Fibroblast of pulmonary artery (primary cell): ENCODE measurements around the gene GRIK3.

Experiments
- DNase-seq: peaks from one replicate; pipeline ENCODE4 v3.0.0-alpha.2; 2010; ENCODE audit warnings: low read depth
- H3K4me3 ChIP-seq: replicated peaks from 2 replicates; pipeline ENCODE4 v1.5.1; 2011; ENCODE audit warnings: low read depth, mild to moderate bottlenecking, control low read depth, low read length, moderate library complexity
- TF ChIP-seq, protein P1 (sequence below): IDR thresholded peaks from 2 replicates; pipeline ENCODE4 v1.5.1; 2011; ENCODE audit warnings: mild to moderate bottlenecking, control low read depth, low read length, inconsistent platforms; ENCODE audit errors: missing control alignments

Gene GRIK3

DNA sequence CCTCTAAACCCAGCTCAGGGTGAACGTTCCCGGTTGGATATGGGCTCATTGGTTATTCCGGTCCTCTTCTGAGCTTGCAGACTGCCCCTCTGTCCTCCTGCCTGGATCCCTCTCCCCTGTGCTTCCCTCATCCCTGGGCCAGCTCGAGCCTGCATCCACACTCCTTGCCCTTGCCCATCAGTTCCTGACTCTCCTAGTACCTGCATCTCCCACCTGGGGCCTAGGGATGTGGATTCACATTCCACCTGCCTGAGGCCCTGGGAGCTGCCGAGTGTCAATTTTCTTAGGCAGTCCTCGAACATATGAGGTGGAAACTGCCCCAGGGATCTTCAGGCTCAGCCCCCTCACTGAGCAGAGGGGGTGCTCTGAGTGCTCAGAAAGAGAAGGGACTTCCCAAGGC, 252.2 kb downstream of the GRIK3 start:
- DNase-seq: no peak
- H3K4me3 ChIP-seq: no peak overlapping the region
- TF ChIP-seq, protein P1, sequence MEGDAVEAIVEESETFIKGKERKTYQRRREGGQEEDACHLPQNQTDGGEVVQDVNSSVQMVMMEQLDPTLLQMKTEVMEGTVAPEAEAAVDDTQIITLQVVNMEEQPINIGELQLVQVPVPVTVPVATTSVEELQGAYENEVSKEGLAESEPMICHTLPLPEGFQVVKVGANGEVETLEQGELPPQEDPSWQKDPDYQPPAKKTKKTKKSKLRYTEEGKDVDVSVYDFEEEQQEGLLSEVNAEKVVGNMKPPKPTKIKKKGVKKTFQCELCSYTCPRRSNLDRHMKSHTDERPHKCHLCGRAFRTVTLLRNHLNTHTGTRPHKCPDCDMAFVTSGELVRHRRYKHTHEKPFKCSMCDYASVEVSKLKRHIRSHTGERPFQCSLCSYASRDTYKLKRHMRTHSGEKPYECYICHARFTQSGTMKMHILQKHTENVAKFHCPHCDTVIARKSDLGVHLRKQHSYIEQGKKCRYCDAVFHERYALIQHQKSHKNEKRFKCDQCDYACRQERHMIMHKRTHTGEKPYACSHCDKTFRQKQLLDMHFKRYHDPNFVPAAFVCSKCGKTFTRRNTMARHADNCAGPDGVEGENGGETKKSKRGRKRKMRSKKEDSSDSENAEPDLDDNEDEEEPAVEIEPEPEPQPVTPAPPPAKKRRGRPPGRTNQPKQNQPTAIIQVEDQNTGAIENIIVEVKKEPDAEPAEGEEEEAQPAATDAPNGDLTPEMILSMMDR: no peak

DNA sequence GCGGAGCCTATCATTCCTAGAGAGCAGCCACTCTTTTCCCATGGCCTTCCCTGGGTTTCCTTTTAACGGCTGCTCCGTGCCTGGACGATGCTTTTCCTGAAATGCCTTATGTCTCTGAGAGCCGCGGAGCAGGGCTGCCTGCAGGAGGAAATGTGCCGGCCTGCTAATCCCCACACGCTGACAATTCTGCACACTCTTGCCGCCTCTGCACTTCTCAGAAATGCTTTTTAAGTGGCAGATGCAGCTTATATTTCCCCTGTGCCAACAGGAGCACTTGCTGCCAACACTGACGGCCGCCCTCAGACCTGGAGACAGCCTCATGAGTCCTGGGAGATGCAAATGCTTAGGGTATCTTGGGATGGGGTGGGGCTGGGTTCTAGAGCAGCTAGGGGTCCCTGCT, 253.2 kb downstream of the GRIK3 start:
- no peak overlapping the region for H3K4me3 ChIP-seq
- no peak for DNase-seq
- TF ChIP-seq, protein P1: no peak

DNA sequence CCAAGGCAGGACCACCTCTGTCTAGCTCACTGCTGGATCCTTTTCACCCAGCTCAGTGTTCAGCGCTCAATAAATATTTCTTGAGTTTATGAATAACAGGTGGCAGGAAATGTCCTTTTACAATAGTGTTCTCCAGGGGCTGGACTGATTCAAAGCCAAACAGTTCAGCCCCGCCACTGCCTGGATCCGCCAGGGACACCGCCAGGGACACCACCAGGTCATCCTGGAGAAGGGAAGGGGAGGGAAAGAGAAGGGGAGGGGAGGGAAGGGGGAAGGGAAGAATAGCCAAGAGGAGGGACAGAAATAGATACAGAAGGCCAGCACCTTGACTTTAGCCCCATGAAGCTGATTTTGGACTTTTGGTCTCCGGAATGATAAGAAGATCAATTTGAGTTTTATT, 255.6 kb downstream of the GRIK3 start:
- no peak overlapping the region for H3K4me3 ChIP-seq
- no peak for DNase-seq
- TF ChIP-seq, protein P1: no peak

DNA sequence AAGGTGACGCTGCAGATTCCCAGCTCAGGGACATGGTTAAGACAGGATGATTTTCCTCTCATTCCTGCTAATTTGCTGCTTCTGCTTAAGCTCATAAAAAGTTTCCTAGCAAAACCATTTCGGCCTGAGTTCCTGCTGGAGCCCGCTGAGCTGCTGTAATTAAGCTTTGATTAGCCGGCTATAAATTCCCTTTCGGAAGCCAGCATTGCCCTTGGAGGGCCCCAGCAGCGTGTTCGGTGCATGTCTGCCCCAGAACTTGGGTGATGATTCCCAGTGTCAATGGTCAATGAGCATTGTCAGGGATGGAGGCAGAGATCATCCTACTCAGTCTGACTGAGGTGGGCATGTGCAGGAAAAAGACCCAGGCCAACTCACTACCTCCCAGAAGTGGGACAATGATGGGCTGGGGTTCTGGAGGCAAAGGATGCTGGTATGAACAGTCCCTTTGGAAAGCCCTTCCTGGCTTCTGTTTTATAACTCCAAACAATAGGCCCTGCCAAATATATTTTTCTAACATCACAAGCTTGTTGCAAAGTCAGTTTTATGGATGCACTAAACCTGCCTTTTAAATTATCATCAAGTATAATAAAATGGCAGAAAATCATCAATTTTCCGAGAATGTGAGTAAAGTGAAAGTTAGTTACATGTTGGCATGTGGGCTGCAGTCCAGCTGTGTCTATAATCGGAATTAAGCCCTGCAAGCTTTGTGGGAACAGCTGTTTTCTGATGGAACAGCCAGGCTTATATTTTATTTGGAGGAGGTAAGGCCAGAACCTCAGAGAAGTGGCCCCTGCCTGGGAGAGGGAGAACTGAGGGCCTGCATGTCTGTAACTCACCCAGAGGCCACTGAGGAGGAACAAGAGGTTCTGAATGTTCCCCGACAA, 257.1 kb downstream of the GRIK3 start:
- DNase-seq: no peak
- TF ChIP-seq, protein P1: no peak
- H3K4me3 ChIP-seq: no peak overlapping the region

DNA sequence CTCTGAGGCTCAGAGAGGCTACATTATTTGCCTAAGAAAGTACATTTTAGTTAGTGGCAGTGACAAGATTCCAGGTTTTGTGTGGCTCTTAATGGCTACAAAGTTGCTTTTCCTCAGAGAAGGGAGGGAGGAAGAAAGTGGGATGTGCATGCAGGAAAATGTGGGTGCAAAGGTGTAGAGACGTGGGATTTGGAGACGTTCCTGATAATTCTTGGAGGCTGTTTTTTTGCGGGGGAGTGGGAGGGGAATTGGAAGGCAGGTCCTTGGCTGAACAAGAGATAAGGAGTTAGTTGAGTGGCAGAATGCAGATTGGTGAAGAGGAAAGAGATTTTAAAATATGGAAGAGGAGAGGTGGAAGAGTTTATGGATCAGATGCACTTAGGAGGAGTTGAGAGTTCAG, 258.1 kb downstream of the GRIK3 start:
- DNase-seq: no peak
- TF ChIP-seq, protein P1: no peak
- H3K4me3 ChIP-seq: no peak overlapping the region

DNA sequence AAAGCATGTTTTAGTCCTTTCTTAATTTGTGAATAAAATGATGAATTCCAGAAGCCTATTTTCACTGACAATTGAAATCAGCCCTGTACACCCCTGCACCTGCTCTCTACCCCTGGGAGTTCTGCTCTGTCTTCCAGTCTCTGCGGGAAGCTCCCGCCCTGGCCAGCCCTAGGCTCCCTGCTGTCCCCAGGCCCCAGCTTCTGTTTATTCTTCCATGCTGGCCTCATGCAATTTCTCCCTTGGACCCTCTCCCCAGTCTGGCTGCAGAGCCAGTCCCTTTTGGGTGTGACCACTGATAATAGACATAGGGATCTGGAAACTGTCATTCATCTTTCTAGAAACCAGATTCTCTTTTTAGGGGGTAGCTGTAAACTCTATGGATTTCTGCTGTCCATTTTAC, 258.6 kb downstream of the GRIK3 start:
- H3K4me3 ChIP-seq: no peak overlapping the region
- DNase-seq: no peak
- TF ChIP-seq, protein P1: no peak

DNA sequence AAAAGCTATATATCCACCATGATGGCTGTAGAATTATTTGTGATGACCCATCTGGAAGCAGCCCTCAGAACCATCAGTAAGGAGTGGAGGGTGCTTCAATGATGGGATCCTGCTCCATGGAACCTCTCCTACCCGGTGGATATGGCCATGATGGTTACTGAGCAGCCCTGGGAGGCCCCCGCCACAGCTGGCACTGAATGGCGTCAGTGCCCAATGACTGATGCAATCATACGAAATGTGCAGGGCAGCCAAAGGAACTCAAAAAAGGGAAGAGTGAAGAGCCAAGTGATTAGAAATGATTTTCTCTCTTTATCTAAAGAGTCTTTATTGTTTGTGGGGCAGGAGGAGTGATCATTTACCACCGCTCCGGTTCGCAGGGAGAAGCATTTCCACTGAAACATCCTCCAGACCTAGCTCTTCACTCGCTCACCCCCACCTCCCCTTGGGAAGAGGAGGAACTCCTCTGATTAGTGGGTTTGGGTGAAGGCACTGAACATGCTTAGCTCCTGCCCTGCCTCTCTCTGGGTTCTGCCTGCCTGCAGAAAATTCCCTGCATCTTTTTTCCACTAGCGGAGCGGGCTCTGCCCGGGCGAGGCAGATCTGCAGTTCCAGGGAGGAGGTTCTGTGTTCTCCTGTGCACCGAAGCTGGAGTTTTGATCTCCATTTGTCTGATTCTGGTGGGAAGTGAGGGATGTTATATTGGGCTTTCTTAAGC, 260.3 kb downstream of the GRIK3 start:
- TF ChIP-seq, protein P1: no peak
- DNase-seq: no peak
- no peak overlapping the region for H3K4me3 ChIP-seq
